SK-N-MC (cell line): ENCODE data around the gene TMC2.

Source experiments
- EZH2 ChIP-seq: fragments of 200-600 bp; sonication (generic); IDR thresholded peaks from one replicate; pipeline ENCODE4 v1.6.1; 2017; ENCODE audit warnings: antibody characterized with exemption
- POLR2AphosphoS5 ChIP-seq: IDR thresholded peaks from 2 replicates; pipeline ENCODE4 v1.6.1; 2012; ENCODE audit warnings: mild to moderate bottlenecking, low read depth, low read length, borderline replicate concordance

GRCh38 chr20:2651772-2652723, 115.7 kb downstream of the TMC2 start, which contains the start of gene NOP56:
- TF ChIP-seq POLR2AphosphoS5 (peak; percentile 99), EZH2 (no peak)
